Measurements from ENCODE around the gene PRXL2A. TPM values are rescaled to one million over a fixed set of nuclear protein-coding genes. Genes with fewer than 3 reads are reported as not detected.

Gene PRXL2A
- total RNA-seq, 4 donors from 2014 or later = 218 to 456 (median 415) TPM

- TF ChIP-seq, protein P1, sequence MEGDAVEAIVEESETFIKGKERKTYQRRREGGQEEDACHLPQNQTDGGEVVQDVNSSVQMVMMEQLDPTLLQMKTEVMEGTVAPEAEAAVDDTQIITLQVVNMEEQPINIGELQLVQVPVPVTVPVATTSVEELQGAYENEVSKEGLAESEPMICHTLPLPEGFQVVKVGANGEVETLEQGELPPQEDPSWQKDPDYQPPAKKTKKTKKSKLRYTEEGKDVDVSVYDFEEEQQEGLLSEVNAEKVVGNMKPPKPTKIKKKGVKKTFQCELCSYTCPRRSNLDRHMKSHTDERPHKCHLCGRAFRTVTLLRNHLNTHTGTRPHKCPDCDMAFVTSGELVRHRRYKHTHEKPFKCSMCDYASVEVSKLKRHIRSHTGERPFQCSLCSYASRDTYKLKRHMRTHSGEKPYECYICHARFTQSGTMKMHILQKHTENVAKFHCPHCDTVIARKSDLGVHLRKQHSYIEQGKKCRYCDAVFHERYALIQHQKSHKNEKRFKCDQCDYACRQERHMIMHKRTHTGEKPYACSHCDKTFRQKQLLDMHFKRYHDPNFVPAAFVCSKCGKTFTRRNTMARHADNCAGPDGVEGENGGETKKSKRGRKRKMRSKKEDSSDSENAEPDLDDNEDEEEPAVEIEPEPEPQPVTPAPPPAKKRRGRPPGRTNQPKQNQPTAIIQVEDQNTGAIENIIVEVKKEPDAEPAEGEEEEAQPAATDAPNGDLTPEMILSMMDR (IDR thresholded peaks at IDR 0.05) = no peak
- no peak for ATAC-seq (ENCODE audit: low FRiP score)
- DNase-seq (ENCODE audit: low spot score) = no peak
These were observed 49.4 kb downstream of the PRXL2A start for GRCh38 chr10:80457554-80458262.

DNA sequence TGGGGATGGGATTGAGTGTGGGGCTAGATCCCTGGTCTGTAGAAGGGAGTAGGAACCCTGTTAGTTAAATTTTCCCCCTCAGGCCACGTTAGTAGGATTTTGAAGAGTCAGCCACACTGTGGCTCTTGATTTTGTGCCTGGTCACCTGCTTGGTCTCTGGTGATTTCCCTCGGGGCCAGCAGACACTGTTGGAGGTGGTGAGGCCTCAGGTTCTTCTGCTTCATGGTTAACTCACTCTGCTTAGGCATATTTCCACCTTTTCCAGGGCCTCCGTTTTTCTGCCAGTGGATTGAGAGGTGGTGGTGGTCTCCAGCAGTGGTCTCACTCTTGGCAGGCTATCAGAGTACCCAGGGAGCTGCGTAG, 49.9 kb downstream of the PRXL2A start:
- ATAC-seq (ENCODE audit: low FRiP score) = no peak
- TF ChIP-seq, protein P1 (IDR thresholded peaks at IDR 0.05) = no peak
- no peak for DNase-seq (ENCODE audit: low spot score)

DNA sequence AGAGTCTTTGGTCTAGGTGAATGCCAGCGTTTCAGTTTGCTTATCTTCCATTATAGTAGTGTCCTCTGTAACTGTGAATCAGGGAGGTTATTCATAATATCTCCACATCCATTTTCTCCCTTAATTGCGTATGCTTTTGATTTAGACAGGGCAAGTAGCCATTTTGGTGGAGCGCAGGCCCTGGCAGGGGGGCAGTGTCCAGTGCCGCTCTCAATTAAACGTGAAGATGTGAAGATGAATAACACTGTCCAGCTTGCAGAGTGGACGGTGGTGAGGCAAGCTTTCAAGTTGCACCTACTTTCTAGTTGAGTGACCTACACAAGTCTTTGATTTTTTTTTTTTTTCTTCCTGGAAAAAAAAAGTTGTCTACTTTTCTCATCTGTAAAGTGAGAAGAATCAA, 50.3 kb downstream of the PRXL2A start:
- ATAC-seq (ENCODE audit: low FRiP score) = no peak
- no peak for DNase-seq (ENCODE audit: low spot score)
- TF ChIP-seq, protein P1 (IDR thresholded peaks at IDR 0.05) = no peak

DNA sequence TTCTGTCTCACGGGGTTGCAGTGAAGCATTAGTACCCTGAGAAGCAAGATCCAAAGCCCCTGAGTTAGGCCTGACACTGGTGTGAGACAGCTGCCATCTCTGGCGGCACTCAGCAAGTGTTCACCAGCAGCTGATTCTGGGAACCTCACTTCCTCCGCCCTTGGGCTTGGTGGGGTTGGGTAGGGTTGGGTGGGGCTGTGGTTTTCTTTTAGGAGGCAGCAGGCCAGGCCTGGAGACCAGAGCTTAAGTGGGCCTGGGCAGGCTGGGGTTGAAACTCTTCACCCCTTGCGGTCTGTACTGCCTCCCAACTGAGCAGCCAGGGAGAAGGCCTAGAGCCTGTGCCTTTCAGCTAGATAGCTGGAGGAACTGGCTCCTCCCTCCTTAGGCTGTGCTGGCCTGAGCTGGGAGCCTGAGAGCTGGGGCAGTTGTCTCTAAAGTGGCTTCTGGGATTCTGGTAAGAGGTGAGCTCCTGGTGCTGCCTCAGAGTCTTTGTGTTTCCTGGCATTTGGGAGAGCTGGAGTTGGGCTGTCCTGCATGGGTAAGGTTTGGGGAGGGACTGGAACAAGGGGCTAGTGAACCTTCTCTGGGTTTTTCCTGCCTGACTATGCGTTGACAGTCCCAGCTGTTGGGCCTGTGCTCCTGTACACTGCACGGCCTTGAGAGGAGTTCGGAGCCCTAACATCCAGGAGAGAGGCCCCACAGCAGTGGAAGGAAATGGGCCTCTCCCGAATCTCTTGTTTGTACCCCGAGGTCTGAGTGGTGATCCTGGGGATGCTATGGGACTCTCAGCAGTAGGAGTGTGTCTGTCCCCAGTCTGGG, 50.9 kb downstream of the PRXL2A start:
- no peak for DNase-seq (ENCODE audit: low spot score)
- TF ChIP-seq, protein P1 (IDR thresholded peaks at IDR 0.05) = no peak
- peak; percentile 2 for ATAC-seq (ENCODE audit: low FRiP score)

- DNase-seq (ENCODE audit: low spot score) (no peak), ATAC-seq (ENCODE audit: low FRiP score) (peak; percentile 31)
- TF ChIP-seq, protein P1 (IDR thresholded peaks at IDR 0.05) = no peak
These were observed 52.3 kb downstream of the PRXL2A start for GRCh38 chr10:80460399-80461207.

DNA sequence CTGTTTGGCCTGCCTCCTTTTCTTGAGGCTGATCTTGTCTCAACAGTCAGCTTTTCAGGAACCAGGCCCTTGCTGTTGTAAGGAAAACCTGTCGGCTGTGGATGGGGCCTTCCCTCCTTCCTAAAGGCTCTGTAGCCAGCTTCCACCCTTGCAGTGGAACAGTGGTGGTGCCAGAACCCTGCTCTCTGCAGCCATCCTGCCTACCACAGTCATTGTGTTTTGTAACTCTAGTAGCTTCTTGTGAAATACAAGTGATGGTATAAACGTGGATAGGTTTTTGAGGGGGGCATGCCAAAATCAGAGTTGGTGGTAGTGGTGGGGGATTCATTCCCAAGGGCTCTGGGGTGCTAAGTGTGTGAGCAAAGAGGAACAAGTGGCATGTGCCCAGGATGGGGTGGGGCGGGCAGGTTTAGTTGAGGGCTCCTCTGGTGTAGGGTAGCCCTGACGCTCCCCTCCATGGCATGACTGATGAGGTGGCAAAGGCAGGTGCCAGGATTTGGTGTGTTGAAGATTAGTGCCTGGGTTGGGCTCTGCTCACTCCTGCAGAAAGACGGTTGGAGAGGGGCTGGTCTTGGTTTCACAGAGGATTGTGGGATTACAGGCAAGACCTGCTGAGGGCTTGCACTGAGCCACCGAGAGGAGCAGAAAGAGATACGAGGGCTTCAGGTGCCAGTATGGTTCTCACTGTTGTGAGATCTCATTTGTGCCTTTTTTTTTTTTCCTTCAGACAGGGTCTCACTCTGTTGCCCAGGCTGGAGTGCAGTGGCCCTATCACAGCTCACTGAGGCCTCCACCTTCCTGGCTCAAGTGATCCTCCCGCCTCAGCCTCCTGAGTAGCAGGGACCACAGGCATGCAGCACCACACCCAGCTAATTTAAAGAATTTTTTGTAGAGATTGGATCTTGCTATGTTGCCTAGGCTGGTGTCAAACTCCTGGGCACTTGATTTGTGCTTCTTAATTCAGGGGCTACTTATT, 53.1 kb downstream of the PRXL2A start:
- DNase-seq (ENCODE audit: low spot score) (no peak), ATAC-seq (ENCODE audit: low FRiP score) (peak; percentile 53)
- TF ChIP-seq, protein P1 (IDR thresholded peaks at IDR 0.05) = no peak

Measured in omental fat pad (tissue), 4 donors.